GM12878 (cell line): Measurements from ENCODE around the gene ZNF276. TPM values are rescaled to one million over a fixed set of nuclear protein-coding genes. Genes with fewer than 3 reads are reported as not detected.

Source experiments
- CEBPB ChIP-seq, 2 experiments: fragments of 150-350 bp in 1 of 2; IDR thresholded peaks; 2 replicates each; pipeline ENCODE4 v1.6.1; 2012 to 2014; ENCODE audit warnings: low read depth in 2 of 2, low read length in 2 of 2, borderline replicate concordance in 1 of 2, inconsistent platforms in 1 of 2
- CHD1 ChIP-seq: IDR thresholded peaks from 2 replicates; pipeline ENCODE4 v1.6.1; 2012; ENCODE audit warnings: low read depth, low read length, improper control_type of control experiment
- E4F1 ChIP-seq: fragments of 450-650 bp; IDR thresholded peaks from 2 replicates; pipeline ENCODE4 v1.6.1; 2018; ENCODE audit warnings: borderline replicate concordance, mild to moderate bottlenecking; ENCODE audit not compliant: partially characterized antibody
- ELK1 ChIP-seq: IDR thresholded peaks from 2 replicates; pipeline ENCODE4 v1.6.1; 2012; ENCODE audit warnings: low read depth, low read length, improper control_type of control experiment
- FOS ChIP-seq: IDR thresholded peaks from 3 replicates; pipeline ENCODE4 v1.6.1; 2011; ENCODE audit warnings: borderline replicate concordance; ENCODE audit not compliant: insufficient read length; ENCODE audit errors: extremely low read depth
- JUND ChIP-seq: IDR thresholded peaks from 2 replicates; pipeline ENCODE4 v1.6.1; 2012; ENCODE audit warnings: low read depth, mild to moderate bottlenecking, low read length, improper control_type of control experiment, moderate library complexity
- STAT3 ChIP-seq: IDR thresholded peaks from 2 replicates; pipeline ENCODE4 v1.6.1; 2011; ENCODE audit warnings: low read depth, low read length, improper control_type of control experiment
- TBL1XR1 ChIP-seq: IDR thresholded peaks from 2 replicates; pipeline ENCODE4 v1.6.1; 2012; ENCODE audit warnings: low read depth, low read length, improper control_type of control experiment
- USF2 ChIP-seq: IDR thresholded peaks from 2 replicates; pipeline ENCODE4 v1.6.1; 2011; ENCODE audit warnings: low read depth, low read length, improper control_type of control experiment, borderline replicate concordance
- polyA plus RNA-seq, 11 experiments: library from polyadenylated mRNA; depleted of rRNA in 4 of 11; unstranded in 6 of 11; stranded (reverse) in 5 of 11; fragments of >200 nt; fragmentation: Nextera tagmentation in 4 of 11; fragmentation: Illumina TruSeq in 1 of 11; extraction: Ambion mirVana in 4 of 11; extraction: Trizol in 1 of 11; gene quantifications; 1 replicate in 1 of 11; 2 replicates in 10 of 11; pipeline versions ENCODE4 v1.2.1 to v1.2.3, GENCODE V29; 2011 to 2016; ENCODE audit warnings: inconsistent platforms in 2 of 11, missing spikeins in 2 of 11, low read depth in 1 of 11
- total RNA-seq, 4 experiments: library from RNA; depleted of rRNA in 3 of 4; stranded (reverse); fragments of >200 nt in 3 of 4; fragmentation: Illumina TruSeq in 1 of 4; extraction: Trizol in 1 of 4; gene quantifications; 2 replicates each; pipeline versions ENCODE4 v1.2.1 to v1.2.3, GENCODE V29; 2013 to 2021
- TF ChIP-seq, protein P1 (sequence below): fragments of 450-650 bp; IDR thresholded peaks from 2 replicates; pipeline ENCODE4 v1.6.1; 2017; ENCODE audit warnings: mild to moderate bottlenecking, moderate library complexity
- TF ChIP-seq, protein P2 (sequence below): IDR thresholded peaks from 2 replicates; pipeline ENCODE4 v1.6.1; 2012; ENCODE audit warnings: mild to moderate bottlenecking, low read depth, low read length

Gene ZNF276
- total and polyA plus RNA-seq, 10 of the 15 experiments (the other 5 are each of a cell fraction or from before 2014, with no cell fraction given), result 0.27 to 22.7 (median 8.7) TPM

DNA sequence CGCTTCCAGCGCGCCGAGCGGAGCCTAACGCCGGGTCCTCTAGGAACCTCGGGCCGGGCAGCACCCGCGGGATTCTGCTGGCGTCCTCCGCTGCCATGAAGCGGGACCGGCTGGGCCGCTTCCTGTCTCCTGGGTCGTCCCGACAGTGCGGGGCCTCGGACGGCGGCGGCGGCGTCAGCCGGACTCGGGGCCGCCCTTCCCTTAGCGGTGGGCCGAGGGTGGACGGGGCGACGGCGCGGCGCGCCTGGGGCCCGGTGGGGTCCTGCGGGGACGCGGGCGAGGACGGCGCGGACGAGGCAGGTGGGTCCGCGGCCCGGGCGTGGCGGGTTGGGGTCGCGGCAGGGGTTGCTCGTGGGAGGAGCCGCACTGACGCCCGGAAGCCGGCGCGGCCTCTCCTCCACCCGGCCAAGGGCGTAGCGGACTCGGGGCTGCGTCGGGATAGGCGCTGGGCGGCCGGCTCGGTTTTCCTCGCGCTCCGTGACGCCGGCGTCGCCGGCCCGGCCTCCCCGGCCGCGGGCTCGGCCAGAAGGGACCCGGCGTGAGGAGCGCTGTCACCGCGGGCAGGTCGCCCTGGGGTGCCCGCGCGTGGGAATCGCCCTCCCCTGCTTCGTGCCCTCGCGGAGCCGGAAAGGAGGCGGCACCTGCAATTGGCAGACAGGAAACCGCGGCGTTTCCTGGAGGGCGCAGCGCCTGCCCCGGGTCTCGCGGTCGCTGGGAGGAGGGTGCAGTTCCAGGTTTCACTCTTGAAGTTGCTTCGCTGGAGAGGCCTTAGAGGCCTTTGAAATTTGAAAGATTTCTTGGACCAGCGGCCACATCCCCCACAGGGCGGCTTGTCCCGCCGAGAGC is 432 bp downstream of the ZNF276 start (continued):
- no peak for TF ChIP-seq CEBPB (IDR thresholded peaks at IDR 0.05; ENCODE audit: borderline replicate concordance in 1 of 2, low read depth in 2 of 2, low read length in 2 of 2)
- TF ChIP-seq TBL1XR1, result no peak
- no peak for TF ChIP-seq FOS
- TF ChIP-seq USF2, result no peak
- no peak for TF ChIP-seq JUND
- peak; percentile 16; the same call in 1 of the 2 replicates for TF ChIP-seq ELK1
- TF ChIP-seq, protein P1, sequence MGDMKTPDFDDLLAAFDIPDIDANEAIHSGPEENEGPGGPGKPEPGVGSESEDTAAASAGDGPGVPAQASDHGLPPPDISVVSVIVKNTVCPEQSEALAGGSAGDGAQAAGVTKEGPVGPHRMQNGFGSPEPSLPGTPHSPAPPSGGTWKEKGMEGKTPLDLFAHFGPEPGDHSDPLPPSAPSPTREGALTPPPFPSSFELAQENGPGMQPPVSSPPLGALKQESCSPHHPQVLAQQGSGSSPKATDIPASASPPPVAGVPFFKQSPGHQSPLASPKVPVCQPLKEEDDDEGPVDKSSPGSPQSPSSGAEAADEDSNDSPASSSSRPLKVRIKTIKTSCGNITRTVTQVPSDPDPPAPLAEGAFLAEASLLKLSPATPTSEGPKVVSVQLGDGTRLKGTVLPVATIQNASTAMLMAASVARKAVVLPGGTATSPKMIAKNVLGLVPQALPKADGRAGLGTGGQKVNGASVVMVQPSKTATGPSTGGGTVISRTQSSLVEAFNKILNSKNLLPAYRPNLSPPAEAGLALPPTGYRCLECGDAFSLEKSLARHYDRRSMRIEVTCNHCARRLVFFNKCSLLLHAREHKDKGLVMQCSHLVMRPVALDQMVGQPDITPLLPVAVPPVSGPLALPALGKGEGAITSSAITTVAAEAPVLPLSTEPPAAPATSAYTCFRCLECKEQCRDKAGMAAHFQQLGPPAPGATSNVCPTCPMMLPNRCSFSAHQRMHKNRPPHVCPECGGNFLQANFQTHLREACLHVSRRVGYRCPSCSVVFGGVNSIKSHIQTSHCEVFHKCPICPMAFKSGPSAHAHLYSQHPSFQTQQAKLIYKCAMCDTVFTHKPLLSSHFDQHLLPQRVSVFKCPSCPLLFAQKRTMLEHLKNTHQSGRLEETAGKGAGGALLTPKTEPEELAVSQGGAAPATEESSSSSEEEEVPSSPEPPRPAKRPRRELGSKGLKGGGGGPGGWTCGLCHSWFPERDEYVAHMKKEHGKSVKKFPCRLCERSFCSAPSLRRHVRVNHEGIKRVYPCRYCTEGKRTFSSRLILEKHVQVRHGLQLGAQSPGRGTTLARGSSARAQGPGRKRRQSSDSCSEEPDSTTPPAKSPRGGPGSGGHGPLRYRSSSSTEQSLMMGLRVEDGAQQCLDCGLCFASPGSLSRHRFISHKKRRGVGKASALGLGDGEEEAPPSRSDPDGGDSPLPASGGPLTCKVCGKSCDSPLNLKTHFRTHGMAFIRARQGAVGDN, result no peak
- TF ChIP-seq E4F1, result no peak
- TF ChIP-seq, protein P2, sequence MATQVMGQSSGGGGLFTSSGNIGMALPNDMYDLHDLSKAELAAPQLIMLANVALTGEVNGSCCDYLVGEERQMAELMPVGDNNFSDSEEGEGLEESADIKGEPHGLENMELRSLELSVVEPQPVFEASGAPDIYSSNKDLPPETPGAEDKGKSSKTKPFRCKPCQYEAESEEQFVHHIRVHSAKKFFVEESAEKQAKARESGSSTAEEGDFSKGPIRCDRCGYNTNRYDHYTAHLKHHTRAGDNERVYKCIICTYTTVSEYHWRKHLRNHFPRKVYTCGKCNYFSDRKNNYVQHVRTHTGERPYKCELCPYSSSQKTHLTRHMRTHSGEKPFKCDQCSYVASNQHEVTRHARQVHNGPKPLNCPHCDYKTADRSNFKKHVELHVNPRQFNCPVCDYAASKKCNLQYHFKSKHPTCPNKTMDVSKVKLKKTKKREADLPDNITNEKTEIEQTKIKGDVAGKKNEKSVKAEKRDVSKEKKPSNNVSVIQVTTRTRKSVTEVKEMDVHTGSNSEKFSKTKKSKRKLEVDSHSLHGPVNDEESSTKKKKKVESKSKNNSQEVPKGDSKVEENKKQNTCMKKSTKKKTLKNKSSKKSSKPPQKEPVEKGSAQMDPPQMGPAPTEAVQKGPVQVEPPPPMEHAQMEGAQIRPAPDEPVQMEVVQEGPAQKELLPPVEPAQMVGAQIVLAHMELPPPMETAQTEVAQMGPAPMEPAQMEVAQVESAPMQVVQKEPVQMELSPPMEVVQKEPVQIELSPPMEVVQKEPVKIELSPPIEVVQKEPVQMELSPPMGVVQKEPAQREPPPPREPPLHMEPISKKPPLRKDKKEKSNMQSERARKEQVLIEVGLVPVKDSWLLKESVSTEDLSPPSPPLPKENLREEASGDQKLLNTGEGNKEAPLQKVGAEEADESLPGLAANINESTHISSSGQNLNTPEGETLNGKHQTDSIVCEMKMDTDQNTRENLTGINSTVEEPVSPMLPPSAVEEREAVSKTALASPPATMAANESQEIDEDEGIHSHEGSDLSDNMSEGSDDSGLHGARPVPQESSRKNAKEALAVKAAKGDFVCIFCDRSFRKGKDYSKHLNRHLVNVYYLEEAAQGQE, result no peak
- no peak for TF ChIP-seq STAT3
- no peak for TF ChIP-seq CHD1
